Lower leg skin (tissue), 4 donors: ENCODE results near the gene UBR3. TPM values are rescaled to one million over a fixed set of nuclear protein-coding genes. Genes with fewer than 3 reads are reported as not detected.

ENCODE experiments used
- DNase-seq, 2 donors: peaks; one replicate each; pipeline ENCODE4 v3.0.0-alpha.2; 2019; ENCODE audit warnings: low spot score in 2 of 2
- H3K4me3 ChIP-seq: fragments of 200-600 bp; sonication (generic); 2 replicates; pipeline ENCODE4 v1.5.1; 2017; ENCODE audit warnings: mild to moderate bottlenecking, low read depth; ENCODE audit not compliant: poor library complexity, severe bottlenecking
- CTCF ChIP-seq, 3 donors: fragments of 450-650 bp; IDR thresholded peaks; one replicate each; pipeline ENCODE4 v1.5.1; 2016; ENCODE audit warnings: antibody characterized with exemption in 3 of 3, mild to moderate bottlenecking in 3 of 3, moderate library complexity in 2 of 3
- POLR2A ChIP-seq, 2 donors: fragments of 450-650 bp; IDR thresholded peaks; one replicate each; pipeline ENCODE4 v1.6.1; 2016 to 2017; ENCODE audit warnings: antibody characterized with exemption in 2 of 2, mild to moderate bottlenecking in 1 of 2, moderate library complexity in 1 of 2
- WGBS, 2 donors: methylation state at CpG; one replicate each; pipeline ENCODE4 v1.1.5; 2018; 5-methylcytosine and 5-hydroxymethylcytosine counted together
- intact Hi-C: fragments of 100-400 bp; cut with DNase I; formaldehyde crosslinking; loops from one replicate; pipeline ENCODE4 v1.15.0; 2023; ENCODE audit warnings: low total_unique reads
- total RNA-seq, 4 donors: library from RNA; depleted of rRNA; stranded (reverse); fragments of >200 nt; gene quantifications; one replicate each; pipeline ENCODE4 v1.1.0, GENCODE V29; 2016

The UBR3 gene
- total RNA-seq, 4 donors from 2014 or later = 40.8 to 64.7 (median 50.5) TPM

GRCh38 chr2:169964740-169965139 is 137.5 kb downstream of the UBR3 start:
- no peak for TF ChIP-seq CTCF (IDR thresholded peaks at IDR 0.05)
- no peak for TF ChIP-seq POLR2A (IDR thresholded peaks at IDR 0.05)
- no peak for DNase-seq
- no peak overlapping the region for H3K4me3 ChIP-seq
- intact Hi-C loops = no loop called here
- 59 to 70% methylated on average over 2 of the region's 2 CpGs for WGBS, 2 donors

DNA sequence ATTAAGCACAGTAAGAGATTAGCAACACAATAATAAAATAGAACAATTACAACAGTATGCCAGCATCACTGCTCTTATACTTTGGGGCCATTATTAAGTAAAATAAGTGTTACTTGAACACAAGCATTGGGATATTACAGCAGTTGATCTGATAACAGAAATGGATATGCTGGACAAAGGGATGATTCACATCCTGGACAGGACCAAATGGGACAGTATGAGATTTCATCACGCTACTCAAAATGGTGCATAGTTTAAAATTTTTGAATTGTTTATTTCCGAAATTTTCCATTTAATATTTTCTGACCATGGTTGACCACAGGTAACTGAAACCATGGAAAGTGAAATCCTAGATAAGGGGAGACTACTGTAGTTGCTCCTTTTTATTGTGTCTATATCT is 138.2 kb downstream of the UBR3 start:
- TF ChIP-seq CTCF (IDR thresholded peaks at IDR 0.05) (no peak), POLR2A (IDR thresholded peaks at IDR 0.05) (no peak)
- no peak overlapping the region for H3K4me3 ChIP-seq
- no peak for DNase-seq
- WGBS, 2 donors = 91 to 97% methylated on average over 2 of the region's 2 CpGs
- intact Hi-C loops = no loop called here

GRCh38 chr2:169966454-169966853 is 139.2 kb downstream of the UBR3 start:
- WGBS, 2 donors = 70 to 75% methylated on average over 4 of the region's 4 CpGs
- no peak overlapping the region for H3K4me3 ChIP-seq
- intact Hi-C loops = no loop called here
- no peak for TF ChIP-seq POLR2A (IDR thresholded peaks at IDR 0.05)
- TF ChIP-seq CTCF (IDR thresholded peaks at IDR 0.05) = no peak
- no peak for DNase-seq

DNA sequence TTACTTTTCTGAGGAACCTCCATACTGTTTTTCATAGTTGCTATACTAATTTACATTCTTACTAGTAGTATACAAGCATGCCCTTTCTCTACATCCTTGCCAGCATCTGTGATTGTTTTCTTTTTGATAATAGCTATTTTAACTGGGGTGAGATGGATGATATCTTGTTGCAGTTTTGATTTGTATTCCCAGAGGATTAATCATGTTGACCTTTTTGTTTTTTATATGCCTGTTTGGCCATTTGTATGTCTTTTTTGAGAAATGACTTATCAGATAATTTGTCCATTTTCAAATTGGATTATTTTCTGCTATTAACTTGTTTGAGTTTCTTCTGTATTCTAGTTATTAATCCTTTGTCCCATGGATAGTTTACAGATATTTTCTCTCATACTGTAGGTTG is 141.5 kb downstream of the UBR3 start:
- intact Hi-C loops = no loop called here
- no peak overlapping the region for H3K4me3 ChIP-seq
- no peak for DNase-seq
- TF ChIP-seq POLR2A (IDR thresholded peaks at IDR 0.05) (no peak), CTCF (IDR thresholded peaks at IDR 0.05) (no peak)

GRCh38 chr2:169975221-169975620 is 148.0 kb downstream of the UBR3 start:
- intact Hi-C loops = no loop called here
- 65 to 66% methylated on average over 3 of the region's 3 CpGs for WGBS, 2 donors
- DNase-seq = no peak
- no peak overlapping the region for H3K4me3 ChIP-seq
- TF ChIP-seq CTCF (IDR thresholded peaks at IDR 0.05) = no peak
- TF ChIP-seq POLR2A (IDR thresholded peaks at IDR 0.05) = no peak

DNA sequence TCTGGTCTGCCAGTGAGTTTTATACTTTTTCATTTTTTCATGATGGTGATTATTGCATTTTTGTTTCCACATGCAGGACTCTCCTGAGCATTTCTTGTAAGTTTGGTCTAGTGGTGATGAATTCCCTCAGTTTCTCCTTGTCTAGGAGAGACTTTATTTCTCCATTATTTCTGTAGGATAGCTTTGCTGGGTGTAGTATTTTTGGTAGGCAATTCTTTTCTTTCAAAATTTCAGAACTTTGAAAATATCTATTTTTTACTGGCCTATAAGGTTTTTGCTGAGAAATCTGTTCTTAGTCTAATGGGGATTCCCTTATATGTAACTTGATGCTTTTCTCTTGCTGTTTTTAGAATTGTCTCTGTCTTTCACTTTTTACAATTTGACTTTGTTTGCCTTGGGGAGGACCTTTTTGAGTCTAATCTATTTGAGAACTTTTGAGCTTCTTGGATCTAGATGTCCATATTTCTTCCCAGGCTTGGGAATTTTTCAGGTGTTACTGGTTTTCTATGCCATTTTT is 149.1 kb downstream of the UBR3 start:
- no peak overlapping the region for H3K4me3 ChIP-seq
- intact Hi-C loops = no loop called here
- no peak for DNase-seq
- no peak for TF ChIP-seq POLR2A (IDR thresholded peaks at IDR 0.05)
- TF ChIP-seq CTCF (IDR thresholded peaks at IDR 0.05) = no peak
